GM08714 (cell line): ENCODE data around the gene ZNF836.
"Not testable (repeated sequence)": the region's sequence is repeated elsewhere in the genome, so short reads cannot be mapped to it uniquely, and the experiment has no call there.

ENCODE experiments used
- H3K4me3 ChIP-seq: fragments of 200-500 bp; sonication (Bioruptor generic); 2 replicates; pipeline ENCODE4 v1.5.1; 2014; ENCODE audit warnings: mild to moderate bottlenecking, low read length, inconsistent platforms
- ZNF274 ChIP-seq: IDR thresholded peaks from 2 replicates; pipeline ENCODE4 v1.6.1; 2012; ENCODE audit warnings: mild to moderate bottlenecking, low read depth, low read length

Gene ZNF836

DNA sequence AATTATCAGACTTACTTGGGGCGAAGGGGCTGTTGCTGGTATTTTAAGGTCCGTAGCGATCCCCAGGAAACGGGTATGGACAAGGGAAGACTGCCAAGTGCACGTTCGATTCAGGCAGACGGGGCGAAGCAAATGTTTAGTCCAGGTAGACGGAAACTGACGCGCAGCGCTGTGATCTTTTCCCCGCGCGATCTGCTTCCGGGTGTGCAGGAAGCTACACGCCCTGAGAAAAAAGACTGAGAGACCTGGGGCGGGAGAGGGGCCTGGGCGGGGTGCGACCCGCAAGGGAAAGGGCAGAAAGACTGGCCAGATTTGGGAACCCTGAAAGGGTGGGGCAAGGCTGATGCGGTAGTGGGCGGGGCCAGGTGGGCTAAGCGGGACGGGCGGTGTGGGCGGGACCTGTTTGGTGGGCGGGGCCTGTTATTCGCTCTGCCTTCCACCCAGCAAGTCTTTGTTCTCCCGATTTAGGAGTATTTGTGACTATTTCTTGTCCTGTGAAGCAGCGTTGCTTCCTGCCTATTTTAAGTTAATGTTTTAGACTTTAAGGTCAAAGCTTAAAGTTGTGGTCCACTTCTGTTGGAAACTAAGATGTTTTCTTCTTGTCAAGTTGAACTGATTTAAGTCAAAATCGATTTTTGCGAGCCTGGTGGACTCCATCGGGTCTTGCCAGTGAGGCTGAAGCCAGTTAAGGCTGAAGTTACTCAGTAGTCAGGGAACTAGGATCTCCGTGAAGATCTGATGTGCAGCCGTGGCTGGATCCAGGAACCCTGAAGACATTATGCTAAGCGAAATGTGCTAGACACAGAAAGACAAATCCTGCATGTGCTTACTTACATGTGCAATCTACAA, at the start of gene ZNF836:
ZNF836 (minus strand) TSS at position 301 of the 849 bp plus-strand sequence. CDS start 3,549 bp downstream, outside the sequence.
- no peak for TF ChIP-seq ZNF274

GRCh38 chr19:52221031-52221430, 49.6 kb upstream of the ZNF836 start:
- TF ChIP-seq ZNF274, result no peak
- no peak overlapping the region for H3K4me3 ChIP-seq

More for the DNA sequence above, at the start of gene ZNF836:
- peak within 1 kb of the TSS; percentile 92 for H3K4me3 ChIP-seq

DNA sequence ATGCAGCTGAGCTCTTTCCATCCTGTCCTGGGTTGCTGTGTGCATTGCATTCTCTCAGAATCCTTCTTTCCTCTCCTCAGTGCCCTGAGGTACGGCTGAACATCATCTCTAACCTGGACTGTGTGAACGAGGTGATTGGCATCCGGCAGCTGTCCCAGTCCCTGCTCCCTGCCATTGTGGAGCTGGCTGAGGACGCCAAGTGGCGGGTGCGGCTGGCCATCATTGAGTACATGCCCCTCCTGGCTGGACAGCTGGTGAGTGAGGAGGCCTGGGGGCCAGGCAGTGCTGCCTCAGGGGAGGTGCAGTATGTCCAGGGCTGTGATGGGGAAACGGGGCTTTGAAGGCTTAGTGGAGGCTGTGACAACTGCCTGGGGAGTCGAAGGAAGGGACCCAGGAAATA, 48.2 kb upstream of the ZNF836 start:
- no peak for TF ChIP-seq ZNF274
- H3K4me3 ChIP-seq, result no peak overlapping the region

GRCh38 chr19:52217576-52217975, 46.2 kb upstream of the ZNF836 start:
- no peak for TF ChIP-seq ZNF274
- no peak overlapping the region for H3K4me3 ChIP-seq

- H3K4me3 ChIP-seq, result no peak overlapping the region
- TF ChIP-seq ZNF274, result no peak
Measured at GRCh38 chr19:52216401-52216800, 45.0 kb upstream of the ZNF836 start.

DNA sequence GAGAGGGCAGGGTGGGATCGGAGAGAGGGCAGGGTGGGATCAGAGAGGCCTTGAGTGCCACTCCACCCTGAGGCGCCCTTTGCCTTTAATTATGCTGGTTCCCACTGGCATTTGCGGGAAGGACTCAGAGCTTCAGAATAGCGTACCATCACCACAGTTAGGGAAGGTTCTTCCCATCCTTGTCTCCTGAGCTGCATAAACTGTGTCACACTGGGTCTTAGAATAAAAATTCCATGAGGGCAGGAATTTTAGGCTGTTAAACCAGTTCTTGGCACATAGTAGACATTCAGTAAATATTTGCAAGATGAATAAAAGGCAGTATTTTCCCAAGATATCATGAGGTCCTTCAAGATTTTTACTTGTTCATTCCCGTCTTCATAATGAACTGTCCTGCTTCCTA, 42.8 kb upstream of the ZNF836 start:
- no peak overlapping the region for H3K4me3 ChIP-seq
- TF ChIP-seq ZNF274, result no peak

GRCh38 chr19:52212572-52213255, 41.3 kb upstream of the ZNF836 start:
- no peak for TF ChIP-seq ZNF274
- H3K4me3 ChIP-seq, result no peak overlapping the region

GRCh38 chr19:52211926-52212571, 40.6 kb upstream of the ZNF836 start:
- H3K4me3 ChIP-seq, result no peak overlapping the region
- TF ChIP-seq ZNF274, result no peak

DNA sequence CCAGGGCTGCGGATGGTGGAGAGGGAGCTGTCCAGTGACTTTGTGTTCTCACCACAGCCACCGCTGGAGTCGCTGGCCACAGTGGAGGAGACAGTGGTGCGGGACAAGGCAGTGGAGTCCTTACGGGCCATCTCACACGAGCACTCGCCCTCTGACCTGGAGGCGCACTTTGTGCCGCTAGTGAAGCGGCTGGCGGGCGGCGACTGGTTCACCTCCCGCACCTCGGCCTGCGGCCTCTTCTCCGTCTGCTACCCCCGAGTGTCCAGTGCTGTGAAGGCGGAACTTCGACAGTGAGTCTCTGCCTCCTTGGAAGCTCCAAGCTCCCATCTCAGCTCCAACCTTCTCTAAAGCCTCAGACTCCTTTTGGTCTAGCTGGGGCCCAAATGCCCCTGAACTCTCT, 39.8 kb upstream of the ZNF836 start:
- H3K4me3 ChIP-seq, result no peak overlapping the region
- no peak for TF ChIP-seq ZNF274

- no peak overlapping the region for H3K4me3 ChIP-seq
- TF ChIP-seq ZNF274, result no peak
Measured at GRCh38 chr19:52206481-52206880, 35.1 kb upstream of the ZNF836 start.

GRCh38 chr19:52200755-52201391, 29.5 kb upstream of the ZNF836 start:
- H3K4me3 ChIP-seq, result not testable (repeated sequence)

DNA sequence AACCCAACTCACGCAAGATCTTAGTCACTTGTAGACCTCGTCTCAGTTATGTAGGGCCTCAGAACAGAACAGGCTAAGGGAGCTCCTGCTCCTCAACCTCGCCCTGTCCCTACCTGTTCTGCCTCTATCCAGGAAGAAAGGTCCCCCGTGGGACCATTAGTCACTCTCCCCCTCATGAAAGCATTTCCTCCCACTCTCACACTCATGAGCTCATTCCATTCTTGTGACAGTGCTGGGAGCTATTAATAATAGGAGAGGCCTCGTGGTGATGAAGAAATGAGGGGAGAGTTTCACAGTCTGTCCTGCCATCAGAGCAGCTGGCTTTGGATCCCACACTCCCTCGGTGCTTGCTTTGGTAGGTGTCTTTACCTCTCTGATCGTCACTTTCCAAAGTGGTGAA, 28.6 kb upstream of the ZNF836 start:
- H3K4me3 ChIP-seq, result no peak overlapping the region
- no peak for TF ChIP-seq ZNF274

GRCh38 chr19:52198678-52199077, 27.3 kb upstream of the ZNF836 start:
- no peak overlapping the region for H3K4me3 ChIP-seq
- TF ChIP-seq ZNF274, result no peak

DNA sequence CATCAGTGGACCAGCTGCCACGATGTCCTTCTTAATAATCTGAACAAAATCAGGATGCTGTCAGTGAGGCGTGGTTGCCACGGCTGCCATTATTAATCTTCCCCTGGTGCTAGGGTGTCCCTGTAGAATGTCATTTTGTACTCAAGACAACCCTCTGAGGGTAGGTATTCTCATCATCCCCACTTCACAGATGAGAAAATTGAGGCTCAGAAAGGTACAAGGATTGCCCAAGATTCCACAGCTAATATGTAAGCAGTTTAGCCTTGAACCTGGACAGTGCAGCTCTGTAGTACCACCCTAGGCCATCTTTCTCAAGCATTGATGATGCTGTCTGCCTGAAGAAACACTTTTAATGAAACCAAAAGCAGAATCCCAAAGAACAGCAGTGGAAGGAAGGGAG, 26.5 kb upstream of the ZNF836 start:
- no peak overlapping the region for H3K4me3 ChIP-seq
- no peak for TF ChIP-seq ZNF274

DNA sequence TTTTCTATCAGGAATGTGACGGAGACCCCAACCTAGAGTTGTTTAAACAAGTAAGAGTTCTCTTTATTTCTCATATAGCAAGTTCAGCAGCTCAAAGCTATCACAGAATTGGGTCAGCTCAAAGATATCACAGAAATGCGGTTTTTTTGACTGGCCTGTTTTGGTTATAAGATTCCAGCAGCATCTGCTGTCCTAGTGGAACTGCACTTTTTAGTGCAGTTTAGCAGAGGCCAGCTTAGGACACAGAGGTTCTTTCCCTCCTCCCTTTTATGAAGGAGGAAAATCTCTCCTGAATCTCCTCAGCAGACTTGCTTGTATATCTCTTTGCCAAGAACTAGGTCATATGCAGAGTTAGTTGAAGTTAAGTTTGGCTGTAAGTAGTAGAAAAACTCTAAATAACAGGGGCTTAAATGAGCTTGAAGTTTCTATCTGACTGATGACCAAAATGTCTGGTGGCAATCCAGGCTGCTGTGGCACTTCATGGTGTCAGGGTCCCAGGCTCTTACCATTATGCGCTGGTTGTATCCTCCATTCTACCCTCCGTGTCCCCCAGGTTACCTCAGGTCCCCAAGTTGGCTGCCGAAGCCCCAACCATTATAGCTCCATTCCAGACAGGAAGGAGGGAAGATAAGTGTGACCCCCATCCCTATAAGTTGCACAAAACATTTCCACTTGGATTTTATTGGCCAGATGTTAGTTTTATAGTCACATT, 25.0 kb upstream of the ZNF836 start:
- H3K4me3 ChIP-seq, result no peak overlapping the region
- TF ChIP-seq ZNF274, result no peak
